A549 (cell line): ENCODE measurements around the gene LRRC59.

Experiments used
- RCOR1 ChIP-seq: fragments of 150-350 bp; IDR thresholded peaks from 2 replicates; pipeline ENCODE4 v1.6.1; 2014; ENCODE audit warnings: antibody characterized with exemption, low read length, low read depth
- ZSCAN20 ChIP-seq: fragments of 250-450 bp; sonication (Bioruptor Pico); IDR thresholded peaks from 2 replicates; pipeline ENCODE4 v1.8.0; 2022; ENCODE audit warnings: mild to moderate bottlenecking, moderate library complexity
- TF ChIP-seq, protein P1 (sequence below): fragments of >200 bp; sonication (Bioruptor Twin); formaldehyde crosslinking; IDR thresholded peaks from 3 replicates; pipeline ENCODE4 v1.5.1; 2016

DNA sequence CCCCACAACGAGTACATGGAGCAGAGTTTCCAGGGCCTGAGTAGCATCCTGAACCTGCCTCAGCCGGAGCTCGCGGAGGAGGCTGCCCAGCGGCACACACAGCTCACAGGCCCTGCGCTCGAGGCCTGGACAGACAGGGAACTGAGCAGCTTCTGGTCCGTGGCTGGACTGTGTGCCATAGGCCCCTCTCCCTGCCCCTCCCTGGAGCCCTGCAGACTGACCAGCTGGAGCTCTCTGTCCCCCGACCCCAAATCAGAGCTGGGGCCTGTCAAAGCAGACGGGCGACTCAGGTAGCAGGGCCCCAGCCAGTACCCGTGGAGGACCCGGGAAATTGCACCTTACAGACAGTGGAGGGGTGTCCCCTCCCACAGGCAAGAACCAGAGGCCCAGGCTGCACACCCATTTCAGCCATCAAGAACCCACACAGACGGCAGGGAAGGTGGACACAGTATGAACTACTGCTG lies 37.3 kb downstream of the LRRC59 start:
- TF ChIP-seq ZSCAN20 (CRISPR knock-in tag) (no peak), RCOR1 (no peak)
- TF ChIP-seq, protein P1, sequence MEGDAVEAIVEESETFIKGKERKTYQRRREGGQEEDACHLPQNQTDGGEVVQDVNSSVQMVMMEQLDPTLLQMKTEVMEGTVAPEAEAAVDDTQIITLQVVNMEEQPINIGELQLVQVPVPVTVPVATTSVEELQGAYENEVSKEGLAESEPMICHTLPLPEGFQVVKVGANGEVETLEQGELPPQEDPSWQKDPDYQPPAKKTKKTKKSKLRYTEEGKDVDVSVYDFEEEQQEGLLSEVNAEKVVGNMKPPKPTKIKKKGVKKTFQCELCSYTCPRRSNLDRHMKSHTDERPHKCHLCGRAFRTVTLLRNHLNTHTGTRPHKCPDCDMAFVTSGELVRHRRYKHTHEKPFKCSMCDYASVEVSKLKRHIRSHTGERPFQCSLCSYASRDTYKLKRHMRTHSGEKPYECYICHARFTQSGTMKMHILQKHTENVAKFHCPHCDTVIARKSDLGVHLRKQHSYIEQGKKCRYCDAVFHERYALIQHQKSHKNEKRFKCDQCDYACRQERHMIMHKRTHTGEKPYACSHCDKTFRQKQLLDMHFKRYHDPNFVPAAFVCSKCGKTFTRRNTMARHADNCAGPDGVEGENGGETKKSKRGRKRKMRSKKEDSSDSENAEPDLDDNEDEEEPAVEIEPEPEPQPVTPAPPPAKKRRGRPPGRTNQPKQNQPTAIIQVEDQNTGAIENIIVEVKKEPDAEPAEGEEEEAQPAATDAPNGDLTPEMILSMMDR, result no peak
